Brain microvascular endothelial cell (primary cell): ENCODE data around the gene IPO11.

Experiments
- DNase-seq: peaks from one replicate; pipeline ENCODE4 v3.0.0-alpha.2; 2020
- H3K27ac ChIP-seq: fragments of 250-450 bp; sonication (Bioruptor Pico); 2 replicates; pipeline ENCODE4 v1.5.1; 2020; ENCODE audit warnings: mild to moderate bottlenecking, moderate library complexity
- H3K27me3 ChIP-seq: fragments of 250-450 bp; sonication (Bioruptor Pico); replicated peaks from 2 replicates; pipeline ENCODE4 v1.5.1; 2020; ENCODE audit warnings: mild to moderate bottlenecking
- H3K36me3 ChIP-seq: fragments of 250-450 bp; sonication (Bioruptor Pico); replicated peaks from 2 replicates; pipeline ENCODE4 v1.5.1; 2020; ENCODE audit warnings: mild to moderate bottlenecking
- H3K4me3 ChIP-seq: 2 replicates; pipeline ENCODE4 v1.5.1; 2011; ENCODE audit warnings: low read depth, mild to moderate bottlenecking, control low read depth, low read length, moderate library complexity
- CTCF ChIP-seq: IDR thresholded peaks from 2 replicates; pipeline ENCODE4 v1.5.1; 2011; ENCODE audit warnings: low read depth, mild to moderate bottlenecking, moderate library complexity, low read length, control low read depth, inconsistent platforms; ENCODE audit errors: missing control alignments
- in situ Hi-C: cut with HindIII; loops from 2 replicates; pipeline ENCODE4 v1.10.0; 2017; ENCODE audit warnings: low sequenced_read_pairs, low pct_ligation_motif_present

Gene IPO11

GRCh38 chr5:62473209-62473608 is 60.6 kb downstream of the IPO11 start:
- in situ Hi-C loops: no loop called here

GRCh38 chr5:62475072-62475471 is 62.5 kb downstream of the IPO11 start:
- in situ Hi-C loops: no loop called here
- H3K36me3 ChIP-seq: no peaks in the 10 kb centered on the region
- H3K4me3 ChIP-seq: no peak overlapping the region
- peak; percentile 60 for DNase-seq
- H3K27ac ChIP-seq: no peak overlapping the region
- no peak for TF ChIP-seq CTCF
- no peaks in the 10 kb centered on the region for H3K27me3 ChIP-seq

More at GRCh38 chr5:62473209-62473608, 60.6 kb downstream of the IPO11 start:
- Histone ChIP-seq H3K27me3 (no peaks in the 10 kb centered on the region), H3K36me3 (no peaks in the 10 kb centered on the region), H3K4me3 (no peak overlapping the region), H3K27ac (no peak overlapping the region)
- TF ChIP-seq CTCF: no peak
- DNase-seq: no peak

GRCh38 chr5:62477801-62478200 is 65.2 kb downstream of the IPO11 start:
- no peak overlapping the region for H3K27ac ChIP-seq
- in situ Hi-C loops: no loop called here
- no peak for DNase-seq
- no peak for TF ChIP-seq CTCF
- H3K4me3 ChIP-seq: no peak overlapping the region
- H3K36me3 ChIP-seq: no peaks in the 10 kb centered on the region
- H3K27me3 ChIP-seq: no peaks in the 10 kb centered on the region

- Histone ChIP-seq H3K36me3 (no peaks in the 10 kb centered on the region), H3K4me3 (no peak overlapping the region), H3K27ac (no peak overlapping the region), H3K27me3 (no peaks in the 10 kb centered on the region)
- no peak for DNase-seq
- in situ Hi-C loops: no loop called here
- TF ChIP-seq CTCF: no peak
Measured at GRCh38 chr5:62483556-62483955, 71.0 kb downstream of the IPO11 start.

GRCh38 chr5:62486672-62487071 is 74.1 kb downstream of the IPO11 start:
- in situ Hi-C loops: no loop called here
- no peaks in the 10 kb centered on the region for H3K36me3 ChIP-seq

More at GRCh38 chr5:62486672-62487071, 74.1 kb downstream of the IPO11 start:
- no peak for TF ChIP-seq CTCF
- no peak for DNase-seq
- no peak overlapping the region for H3K27ac ChIP-seq
- H3K4me3 ChIP-seq: no peak overlapping the region
- no peaks in the 10 kb centered on the region for H3K27me3 ChIP-seq
